ENCODE results near the gene TOMM7.

DNA sequence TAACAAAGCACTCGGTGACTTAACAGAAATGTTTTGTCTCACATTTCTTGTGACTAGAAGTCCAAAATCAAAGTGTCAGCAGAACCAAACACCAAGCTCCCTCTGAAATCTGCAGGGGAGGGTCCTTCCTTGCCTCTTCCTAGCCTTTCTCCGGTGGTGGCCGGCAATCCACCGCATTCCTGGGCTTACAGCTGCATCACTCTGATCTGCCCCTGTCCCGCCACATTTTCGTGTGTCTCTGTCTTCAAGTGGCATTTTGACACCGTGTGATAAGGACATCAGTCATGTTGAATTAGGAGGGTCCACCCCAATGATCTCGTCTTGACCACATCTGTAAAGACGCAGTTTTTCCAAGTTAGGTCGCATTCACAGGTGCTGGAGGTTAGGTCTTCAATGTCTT, 30.5 kb upstream of the TOMM7 start:
- TF ChIP-seq, protein P1, sequence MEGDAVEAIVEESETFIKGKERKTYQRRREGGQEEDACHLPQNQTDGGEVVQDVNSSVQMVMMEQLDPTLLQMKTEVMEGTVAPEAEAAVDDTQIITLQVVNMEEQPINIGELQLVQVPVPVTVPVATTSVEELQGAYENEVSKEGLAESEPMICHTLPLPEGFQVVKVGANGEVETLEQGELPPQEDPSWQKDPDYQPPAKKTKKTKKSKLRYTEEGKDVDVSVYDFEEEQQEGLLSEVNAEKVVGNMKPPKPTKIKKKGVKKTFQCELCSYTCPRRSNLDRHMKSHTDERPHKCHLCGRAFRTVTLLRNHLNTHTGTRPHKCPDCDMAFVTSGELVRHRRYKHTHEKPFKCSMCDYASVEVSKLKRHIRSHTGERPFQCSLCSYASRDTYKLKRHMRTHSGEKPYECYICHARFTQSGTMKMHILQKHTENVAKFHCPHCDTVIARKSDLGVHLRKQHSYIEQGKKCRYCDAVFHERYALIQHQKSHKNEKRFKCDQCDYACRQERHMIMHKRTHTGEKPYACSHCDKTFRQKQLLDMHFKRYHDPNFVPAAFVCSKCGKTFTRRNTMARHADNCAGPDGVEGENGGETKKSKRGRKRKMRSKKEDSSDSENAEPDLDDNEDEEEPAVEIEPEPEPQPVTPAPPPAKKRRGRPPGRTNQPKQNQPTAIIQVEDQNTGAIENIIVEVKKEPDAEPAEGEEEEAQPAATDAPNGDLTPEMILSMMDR (IDR thresholded peaks at IDR 0.05; ENCODE audit: low read depth, low read length, poor library complexity, severe bottlenecking) = no peak
- TF ChIP-seq EZH2phosphoT487 (IDR thresholded peaks at IDR 0.05; ENCODE audit: borderline replicate concordance, low read length) = no peak

All from DOHH2 (cell line).